ENCODE results near the gene STAT5B. TPM values are rescaled to one million over a fixed set of nuclear protein-coding genes. Genes with fewer than 3 reads are reported as not detected.

The STAT5B gene
- total and polyA plus RNA-seq, 2 experiments from 2014 or later = 13.8 to 23.5 TPM

DNA sequence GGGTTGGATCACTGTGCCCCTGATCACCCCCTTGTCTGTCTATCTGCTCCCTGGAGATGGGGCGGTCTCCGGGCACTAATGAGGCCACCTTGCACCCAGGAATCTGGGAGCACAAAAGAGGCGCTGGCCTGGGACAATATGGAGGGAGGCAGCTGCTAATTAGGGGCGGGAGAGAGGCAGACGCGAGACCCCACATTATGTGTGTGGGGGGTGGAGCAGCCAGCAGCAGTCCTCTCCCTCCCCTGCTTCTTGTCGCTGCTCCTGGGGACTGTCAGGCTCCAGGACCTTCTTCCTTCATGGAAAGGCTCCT lies 90.6 kb downstream of the STAT5B start:
- H3F3A ChIP-seq (ENCODE audit: insufficient read depth) = no peaks in the 10 kb centered on the region
- H3K27ac ChIP-seq = no peak overlapping the region
- no peak overlapping the region for H3K9ac ChIP-seq
- in situ Hi-C loops (cut with MboI) = no loop called here
- 73 to 80% methylated on average over 6 to 7 of the region's 7 CpGs for WGBS, 2 experiments (ENCODE audit: low coverage in 1 of 2, low lambda C conversion rate in 2 of 2, missing lambda C conversion rate in 2 of 2)
- TF ChIP-seq EZH2phosphoT487 (IDR thresholded peaks at IDR 0.05; ENCODE audit: insufficient read depth, low read depth) (no peak), EZH2 (IDR thresholded peaks at IDR 0.05; ENCODE audit: insufficient read depth, poor library complexity, severe bottlenecking) (no peak)
- no peak overlapping the region for H3K4me2 ChIP-seq (ENCODE audit: unreplicated experiment)
- H3K4me1 ChIP-seq (ENCODE audit: insufficient read depth) = peaks cover 11% of the 10 kb centered on the region; the same call in 1 of the 2 replicates
- no peak for DNase-seq
- no peaks in the 10 kb centered on the region for H3K9me2 ChIP-seq (ENCODE audit: insufficient read depth)
- no peaks in the 10 kb centered on the region for H3K9me3 ChIP-seq (ENCODE audit: low read depth)
- H3K4me3 ChIP-seq = no peak overlapping the region
- H3K27me3 ChIP-seq (replicated peaks; ENCODE audit: insufficient read depth) = 0 out of 2 replicates have a peak, but pooled peaks cover 5% of the 10 kb centered on the region
- no peak overlapping the region for H2AFZ ChIP-seq
- no peaks in the 10 kb centered on the region for H3K36me3 ChIP-seq (ENCODE audit: low read depth)
- no peaks in the 10 kb centered on the region for H3K79me2 ChIP-seq (ENCODE audit: insufficient read depth)
- H4K20me1 ChIP-seq (ENCODE audit: insufficient read depth) = no peaks in the 10 kb centered on the region

DNA sequence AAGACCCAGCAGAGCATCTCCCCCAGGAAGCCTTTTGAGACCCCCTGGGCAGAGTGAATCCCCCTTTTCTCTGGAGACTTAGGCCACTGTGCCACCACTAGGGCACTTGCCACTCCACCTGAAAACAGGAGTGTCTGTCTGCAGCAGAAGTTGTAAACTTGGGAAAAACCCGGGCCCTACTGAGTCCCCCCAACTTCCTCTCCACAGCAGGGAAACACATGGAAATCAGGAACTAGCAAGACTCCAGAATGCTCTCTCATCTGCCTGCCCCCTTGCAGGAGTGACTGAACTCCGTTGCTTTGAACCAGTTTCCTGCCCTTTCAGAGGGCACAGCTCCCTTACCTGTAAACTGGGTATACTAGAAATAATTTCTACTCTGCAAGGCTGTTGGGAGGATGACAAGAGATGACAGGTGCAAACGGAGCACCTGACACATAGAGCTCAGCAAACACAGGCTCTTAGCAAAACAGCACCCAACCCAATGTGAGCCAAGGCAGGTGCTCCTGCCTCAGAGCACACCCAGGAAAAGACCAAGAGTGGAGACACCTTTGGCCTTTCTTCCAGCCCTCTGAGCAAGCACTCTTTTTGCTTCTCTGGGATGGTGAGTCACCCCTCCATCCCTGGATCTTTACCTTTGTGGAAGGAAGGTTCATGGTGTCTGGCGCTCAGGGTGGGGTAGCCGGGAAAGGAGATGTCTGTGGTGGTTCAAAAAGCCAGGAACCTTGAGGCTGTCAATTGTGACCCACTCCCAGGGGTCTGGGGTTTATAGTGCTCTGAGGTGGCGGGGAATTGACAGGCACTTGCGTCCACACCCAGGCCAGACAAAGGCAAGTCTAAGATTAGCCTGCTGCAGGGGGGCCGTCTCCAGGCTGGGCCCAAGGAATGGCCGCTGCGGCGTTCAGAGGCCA lies 91.2 kb downstream of the STAT5B start, which contains the start of gene HCRT:
TSS of gene HCRT (minus strand) at position 740 of the 908 bp plus-strand sequence. CDS start at position 653, 87 bp downstream.
- peak within 1 kb of the TSS; percentile 86 for H3K4me2 ChIP-seq (ENCODE audit: unreplicated experiment)
- H3K79me2 ChIP-seq (ENCODE audit: insufficient read depth) = no peaks in the 10 kb centered on the region
- no peaks in the 10 kb centered on the region for H3F3A ChIP-seq (ENCODE audit: insufficient read depth)
- 0 out of 2 replicates have a peak, but pooled peaks cover 5% of the 10 kb centered on the region for H3K27me3 ChIP-seq (replicated peaks; ENCODE audit: insufficient read depth)
- TF ChIP-seq EZH2 (IDR thresholded peaks at IDR 0.05; ENCODE audit: insufficient read depth, poor library complexity, severe bottlenecking) = no peak
- TF ChIP-seq EZH2phosphoT487 (IDR thresholded peaks at IDR 0.05; ENCODE audit: insufficient read depth, low read depth) = no peak
- H3K9ac ChIP-seq = peak within 1 kb of the TSS; percentile 60; the same call in 1 of the 2 replicates
- peak within 1 kb of the TSS; percentile 97 for H2AFZ ChIP-seq
- peak within 1 kb of the TSS; percentile 70 for H3K4me3 ChIP-seq
- H3K27ac ChIP-seq = no peak within 1 kb of the TSS
- 83 to 84% methylated on average over 11 of the region's 11 CpGs for WGBS, 2 experiments (ENCODE audit: low coverage in 1 of 2, low lambda C conversion rate in 2 of 2, missing lambda C conversion rate in 2 of 2)
- DNase-seq = no peak
- H3K36me3 ChIP-seq (ENCODE audit: low read depth) = no peaks in the 10 kb centered on the region
- in situ Hi-C loops (cut with MboI) = no loop called here
- H4K20me1 ChIP-seq (ENCODE audit: insufficient read depth) = no peaks in the 10 kb centered on the region
- no peaks in the 10 kb centered on the region for H3K9me2 ChIP-seq (ENCODE audit: insufficient read depth)
- peaks cover 11% of the 10 kb centered on the region; the same call in 1 of the 2 replicates for H3K4me1 ChIP-seq (ENCODE audit: insufficient read depth)
- H3K9me3 ChIP-seq (ENCODE audit: low read depth) = no peaks in the 10 kb centered on the region

DNA sequence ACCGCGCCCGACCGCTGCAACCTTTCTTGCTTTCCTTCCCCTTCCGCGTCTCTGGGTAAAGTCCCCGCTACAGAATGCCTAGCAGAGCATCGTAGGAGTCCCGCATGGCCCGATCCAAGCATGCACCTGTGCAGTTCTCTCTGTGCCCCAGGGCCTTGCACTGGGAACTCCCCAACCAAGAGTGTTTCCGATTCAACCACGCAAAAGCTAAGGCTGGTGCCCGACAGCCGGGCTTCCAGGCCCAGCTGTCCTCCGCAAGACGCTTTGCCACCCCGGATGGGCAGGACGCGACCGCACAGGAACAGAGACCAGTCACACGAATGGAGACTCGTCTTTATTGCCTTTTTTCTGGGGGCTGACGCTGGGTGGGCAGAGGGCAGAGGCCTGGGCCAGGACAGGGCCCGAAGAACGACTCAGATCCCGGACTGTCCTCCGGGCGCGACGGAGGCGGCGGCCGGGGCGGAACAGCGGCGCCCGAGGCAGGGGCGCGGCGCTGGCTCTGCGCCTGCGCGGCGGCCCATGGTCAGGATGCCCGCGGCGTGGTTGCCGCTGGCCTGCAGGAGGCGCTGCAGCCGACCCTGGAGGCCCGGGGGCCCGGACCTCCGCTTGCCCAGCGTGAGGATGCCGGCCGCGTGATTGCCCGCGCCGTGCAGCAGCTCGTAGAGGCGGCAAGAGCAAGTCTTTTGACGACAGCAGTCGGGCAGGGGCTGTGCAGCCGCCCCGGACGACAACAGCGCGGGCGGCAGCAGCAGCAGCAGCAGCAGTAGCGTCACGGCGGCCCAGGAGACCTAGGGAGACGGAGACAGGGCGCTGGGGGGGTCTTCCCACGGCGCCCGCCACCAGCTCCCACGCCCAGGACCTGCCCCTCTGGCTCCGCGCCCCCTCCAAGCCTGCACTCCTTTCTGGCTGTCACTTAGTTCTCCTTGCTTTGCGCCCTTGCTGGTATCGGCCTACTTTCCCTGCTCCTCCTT lies 92.2 kb downstream of the STAT5B start:
- TF ChIP-seq EZH2phosphoT487 (IDR thresholded peaks at IDR 0.05; ENCODE audit: insufficient read depth, low read depth) = no peak
- no peak for TF ChIP-seq EZH2 (IDR thresholded peaks at IDR 0.05; ENCODE audit: insufficient read depth, poor library complexity, severe bottlenecking)
- no peaks in the 10 kb centered on the region for H3K36me3 ChIP-seq (ENCODE audit: low read depth)
- H3K79me2 ChIP-seq (ENCODE audit: insufficient read depth) = no peaks in the 10 kb centered on the region
- no peaks in the 10 kb centered on the region for H4K20me1 ChIP-seq (ENCODE audit: insufficient read depth)
- H3K9ac ChIP-seq = peak overlapping the region; percentile 60
- WGBS, 2 experiments (ENCODE audit: low coverage in 1 of 2, low lambda C conversion rate in 2 of 2, missing lambda C conversion rate in 2 of 2) = 15 to 16% methylated on average over 65 to 70 of the region's 83 CpGs
- H3F3A ChIP-seq (ENCODE audit: insufficient read depth) = no peaks in the 10 kb centered on the region
- in situ Hi-C loops (cut with MboI) = no loop called here
- H3K27ac ChIP-seq = no peak overlapping the region
- H3K9me3 ChIP-seq (ENCODE audit: low read depth) = no peaks in the 10 kb centered on the region
- H3K4me2 ChIP-seq (ENCODE audit: unreplicated experiment) = peak overlapping the region; percentile 86
- H3K27me3 ChIP-seq (replicated peaks; ENCODE audit: insufficient read depth) = 0 out of 2 replicates have a peak, but pooled peaks cover 5% of the 10 kb centered on the region
- H3K9me2 ChIP-seq (ENCODE audit: insufficient read depth) = no peaks in the 10 kb centered on the region
- H3K4me3 ChIP-seq = peak overlapping the region; percentile 70
- peak overlapping the region; percentile 97 for H2AFZ ChIP-seq
- DNase-seq = peak; percentile 86
- peaks cover 11% of the 10 kb centered on the region; the same call in 1 of the 2 replicates for H3K4me1 ChIP-seq (ENCODE audit: insufficient read depth)
